HG03342 (cell line): ENCODE measurements around the gene CNR2.
"Not testable (repeated sequence)": the region's sequence is repeated elsewhere in the genome, so short reads cannot be mapped to it uniquely, and the experiment has no call there.

Experiments used
- ATAC-seq: cut with Tn5 transposase; IDR thresholded peaks from one replicate; pipeline ENCODE4 v1.9.1; 2021; ENCODE audit warnings: mild to moderate bottlenecking, moderate library complexity; ENCODE audit not compliant: unreplicated experiment

Gene CNR2

GRCh38 chr1:23916209-23917131, 3.3 kb upstream of the CNR2 start:
- ATAC-seq = peak; percentile 77

- no peak for ATAC-seq
Measured at GRCh38 chr1:23915466-23915865, 2.3 kb upstream of the CNR2 start.

- ATAC-seq = no peak
Measured at GRCh38 chr1:23914921-23915320, 1.8 kb upstream of the CNR2 start.

GRCh38 chr1:23911921-23912320, 1.2 kb downstream of the CNR2 start:
- ATAC-seq = no peak

GRCh38 chr1:23910553-23911246, 2.5 kb downstream of the CNR2 start:
- ATAC-seq = no peak

- ATAC-seq = no peak
Measured at GRCh38 chr1:23910144-23910543, 3.0 kb downstream of the CNR2 start.

GRCh38 chr1:23909412-23909811, 3.8 kb downstream of the CNR2 start:
- ATAC-seq = no peak

- ATAC-seq = peak; percentile 35
Measured at GRCh38 chr1:23908453-23909341, 4.5 kb downstream of the CNR2 start.

GRCh38 chr1:23906731-23907130, 6.4 kb downstream of the CNR2 start:
- no peak for ATAC-seq

GRCh38 chr1:23905461-23906025, 7.6 kb downstream of the CNR2 start:
- ATAC-seq = no peak

GRCh38 chr1:23904748-23905357, 8.3 kb downstream of the CNR2 start:
- peak; percentile 52 for ATAC-seq

- no peak for ATAC-seq
Measured at GRCh38 chr1:23903754-23904153, 9.4 kb downstream of the CNR2 start.

- no peak for ATAC-seq
Measured at GRCh38 chr1:23902321-23903278, 10.6 kb downstream of the CNR2 start.

- ATAC-seq = not testable (repeated sequence)
Measured at GRCh38 chr1:23900017-23900416, 13.1 kb downstream of the CNR2 start.

- no peak for ATAC-seq
Measured at GRCh38 chr1:23899070-23899469, 14.1 kb downstream of the CNR2 start.

GRCh38 chr1:23897083-23897482, 16.1 kb downstream of the CNR2 start:
- ATAC-seq = no peak

GRCh38 chr1:23896491-23896890, 16.7 kb downstream of the CNR2 start:
- no peak for ATAC-seq

- no peak for ATAC-seq
Measured at GRCh38 chr1:23895993-23896392, 17.2 kb downstream of the CNR2 start.

GRCh38 chr1:23895082-23895481, 18.1 kb downstream of the CNR2 start:
- ATAC-seq = no peak
